H9 (cell line): ENCODE measurements around the gene UCP2. TPM values are rescaled to one million over a fixed set of nuclear protein-coding genes. Genes with fewer than 3 reads are reported as not detected.

Experiments
- DNase-seq: peaks from one replicate; pipeline ENCODE4 v3.0.0-alpha.2; 2017
- H2AFZ ChIP-seq: one replicate; pipeline ENCODE4 v1.6.1; 2013; ENCODE audit warnings: mild to moderate bottlenecking, low read length, control low read depth, moderate library complexity
- H2AK5ac ChIP-seq: 2 replicates; pipeline ENCODE4 v1.6.1; 2013; ENCODE audit warnings: low read length, control low read depth, mixed read lengths; ENCODE audit not compliant: insufficient read length
- H2BK120ac ChIP-seq: one replicate; pipeline ENCODE4 v1.6.1; 2013; ENCODE audit warnings: low read depth, mild to moderate bottlenecking, low read length, control low read depth, inconsistent platforms; ENCODE audit not compliant: poor library complexity, severe bottlenecking
- H2BK12ac ChIP-seq: 2 replicates; pipeline ENCODE4 v1.6.1; 2013; ENCODE audit warnings: low read length, control low read depth, mixed read lengths, low read depth; ENCODE audit not compliant: insufficient read length
- H2BK15ac ChIP-seq: 2 replicates; pipeline ENCODE4 v1.6.1; 2013; ENCODE audit warnings: low read depth, low read length, control low read depth
- H2BK20ac ChIP-seq: one replicate; pipeline ENCODE4 v1.6.1; 2013; ENCODE audit warnings: low read depth, mild to moderate bottlenecking, low read length, control low read depth, inconsistent platforms; ENCODE audit not compliant: poor library complexity, severe bottlenecking
- H2BK5ac ChIP-seq: 2 replicates; pipeline ENCODE4 v1.6.1; 2013; ENCODE audit warnings: low read length, control low read depth, mixed read lengths; ENCODE audit not compliant: insufficient read length
- H3K14ac ChIP-seq: 2 replicates; pipeline ENCODE4 v1.6.1; 2013; ENCODE audit warnings: low read length, control low read depth; ENCODE audit not compliant: insufficient read depth
- H3K18ac ChIP-seq: 2 replicates; pipeline ENCODE4 v1.6.1; 2013; ENCODE audit warnings: low read depth, mild to moderate bottlenecking, mixed read lengths, low read length, control low read depth; ENCODE audit not compliant: insufficient read length
- H3K23ac ChIP-seq: 2 replicates; pipeline ENCODE4 v1.6.1; 2013; ENCODE audit warnings: low read length, control low read depth, mixed read lengths, low read depth; ENCODE audit not compliant: insufficient read length
- H3K23me2 ChIP-seq: 2 replicates; pipeline ENCODE4 v1.6.1; 2013; ENCODE audit warnings: low read depth, mild to moderate bottlenecking, mixed read lengths, low read length, control low read depth; ENCODE audit not compliant: insufficient read length, poor library complexity, severe bottlenecking
- H3K27ac ChIP-seq: 2 replicates; pipeline ENCODE4 v1.5.1; 2013; ENCODE audit warnings: low read length, control low read depth, mixed read lengths, low read depth; ENCODE audit not compliant: insufficient read length
- H3K27me3 ChIP-seq: 2 replicates; pipeline ENCODE4 v1.6.1; 2013; ENCODE audit warnings: low read length, control low read depth, inconsistent platforms; ENCODE audit not compliant: insufficient read depth
- H3K4ac ChIP-seq: 2 replicates; pipeline ENCODE4 v1.6.1; 2013; ENCODE audit warnings: low read depth, mild to moderate bottlenecking, control low read depth, inconsistent platforms, low read length, moderate library complexity
- H3K4me1 ChIP-seq: 2 replicates; pipeline ENCODE4 v1.6.1; 2013; ENCODE audit warnings: low read length, control low read depth, inconsistent platforms; ENCODE audit not compliant: insufficient read depth
- H3K4me2 ChIP-seq: 2 replicates; pipeline ENCODE4 v1.6.1; 2013; ENCODE audit warnings: low read length, control low read depth, mixed read lengths; ENCODE audit not compliant: insufficient read length, insufficient read depth
- H3K56ac ChIP-seq: 2 replicates; pipeline ENCODE4 v1.6.1; 2013; ENCODE audit warnings: low read depth, mild to moderate bottlenecking, mixed read lengths, low read length, control low read depth; ENCODE audit not compliant: insufficient read length
- H3K79me1 ChIP-seq: 2 replicates; pipeline ENCODE4 v1.6.1; 2013; ENCODE audit warnings: low read depth, mild to moderate bottlenecking, moderate library complexity, low read length, control low read depth, inconsistent platforms; ENCODE audit not compliant: insufficient read depth, poor library complexity, severe bottlenecking
- H3K79me2 ChIP-seq: 2 replicates; pipeline ENCODE4 v1.6.1; 2013; ENCODE audit warnings: low read length, control low read depth, inconsistent platforms; ENCODE audit not compliant: insufficient read depth
- H3K9ac ChIP-seq: 2 replicates; pipeline ENCODE4 v1.6.1; 2013; ENCODE audit warnings: low read length, control low read depth, mixed read lengths; ENCODE audit not compliant: insufficient read length; ENCODE audit errors: extremely low read depth
- H3K9me3 ChIP-seq: one replicate; pipeline ENCODE4 v1.6.1; 2013; ENCODE audit warnings: low read depth, low read length, inconsistent platforms; ENCODE audit not compliant: control insufficient read depth
- H3T11ph ChIP-seq: one replicate; pipeline ENCODE4 v1.6.1; 2013; ENCODE audit warnings: mild to moderate bottlenecking, low read length, control low read depth, inconsistent platforms
- H4K20me1 ChIP-seq: one replicate; pipeline ENCODE4 v1.6.1; 2013; ENCODE audit not compliant: control insufficient read depth, insufficient read length, insufficient read depth
- H4K5ac ChIP-seq: 2 replicates; pipeline ENCODE4 v1.6.1; 2013; ENCODE audit warnings: low read depth, mild to moderate bottlenecking, mixed read lengths, low read length, control low read depth; ENCODE audit not compliant: insufficient read length
- H4K8ac ChIP-seq: replicated peaks from 2 replicates; pipeline ENCODE4 v1.6.1; 2013; ENCODE audit warnings: low read length, control low read depth, mixed read lengths, low read depth; ENCODE audit not compliant: insufficient read length
- H4K91ac ChIP-seq: 2 replicates; pipeline ENCODE4 v1.6.1; 2013; ENCODE audit warnings: low read depth, mild to moderate bottlenecking, moderate library complexity, mixed read lengths, low read length, control low read depth; ENCODE audit not compliant: insufficient read length
- H3K27ac Mint-ChIP-seq, 3 experiments: 2 replicates in 2 of 3; 3 replicates in 1 of 3; pipeline ENCODE4 v1.8.0; 2020 to 2021; ENCODE audit warnings: mixed read lengths in 3 of 3, mild to moderate bottlenecking in 1 of 3, moderate library complexity in 1 of 3
- H3K27me3 Mint-ChIP-seq: 2 replicates; pipeline ENCODE4 v1.8.0; 2021; ENCODE audit warnings: low read depth, mild to moderate bottlenecking, moderate library complexity, mixed read lengths
- H3K36me3 Mint-ChIP-seq, 3 experiments: 2 replicates in 2 of 3; 3 replicates in 1 of 3; pipeline ENCODE4 v1.8.0; 2020 to 2021; ENCODE audit warnings: low read depth in 3 of 3, mixed read lengths in 3 of 3; ENCODE audit not compliant: insufficient read depth in 1 of 3
- H3K4me1 Mint-ChIP-seq, 2 experiments: 2 replicates each; pipeline ENCODE4 v1.8.0; 2020; ENCODE audit warnings: mixed read lengths in 2 of 2
- H3K4me3 Mint-ChIP-seq, 2 experiments: 2 replicates in 1 of 2; 3 replicates in 1 of 2; pipeline ENCODE4 v1.8.0; 2020 to 2021; ENCODE audit warnings: mild to moderate bottlenecking in 2 of 2, mixed read lengths in 2 of 2, moderate library complexity in 1 of 2
- H3K9me3 Mint-ChIP-seq, 2 experiments: 2 replicates in 1 of 2; 3 replicates in 1 of 2; pipeline ENCODE4 v1.8.0; 2020; ENCODE audit warnings: mild to moderate bottlenecking in 2 of 2, mixed read lengths in 2 of 2, moderate library complexity in 1 of 2
- WGBS: extraction: QIAGEN DNeasy Blood & Tissue Kit; methylation state at CpG from one replicate; pipeline ENCODE4 v1.1.7; 2013; ENCODE audit warnings: missing lambda C conversion rate, low lambda C conversion rate, mixed read lengths; ENCODE audit not compliant: insufficient read length; ENCODE audit errors: extremely low coverage; 5-methylcytosine and 5-hydroxymethylcytosine counted together
- total RNA-seq: library from RNA; stranded (reverse); gene quantifications from 2 replicates; pipeline ENCODE4 v1.2.1, GENCODE V29; 2021
- TF ChIP-seq, protein P1 (sequence below): fragments of 200-600 bp; sonication (generic); conservative IDR thresholded peaks from 3 replicates; pipeline ENCODE4 v1.8.0; 2021; ENCODE audit warnings: antibody characterized with exemption, mild to moderate bottlenecking

Gene UCP2
- total RNA-seq, 1 experiment from 2014 or later, result 62.1 TPM

- Histone ChIP-seq H3K4ac (no peak overlapping the region), H3K4me2 (no peak overlapping the region), H2AK5ac (no peak overlapping the region), H2BK5ac (no peak overlapping the region), H2AFZ (no peak overlapping the region), H2BK20ac (no peak overlapping the region), H2BK12ac (no peak overlapping the region), H2BK15ac (no peak overlapping the region), H2BK120ac (no peak overlapping the region), H4K20me1 (no peaks in the 10 kb centered on the region), H3K23me2 (no peaks in the 10 kb centered on the region), H3K4me1 (no peaks in the 10 kb centered on the region), H3K27ac (no peak overlapping the region), H3T11ph (no peak overlapping the region), H4K5ac (no peak overlapping the region), H3K79me1 (no peaks in the 10 kb centered on the region), H3K27me3 (no peaks in the 10 kb centered on the region), H3K18ac (no peak overlapping the region), H4K91ac (no peak overlapping the region), H3K56ac (no peak overlapping the region), H3K9ac (no peak overlapping the region), H3K23ac (no peak overlapping the region), H4K8ac (no peak overlapping the region), H3K9me3 (peaks cover 7% of the 10 kb centered on the region), H3K79me2 (no peaks in the 10 kb centered on the region), H3K14ac (no peak overlapping the region)
- Mint-ChIP-seq H3K27me3 (peaks cover 3% of the 10 kb centered on the region; the same call in 1 of the 2 replicates), H3K4me1 (no peaks in the 10 kb centered on the region), H3K27ac (no peak overlapping the region), H3K36me3 (peaks cover 16 to 24% (median 19%) of the 10 kb centered on the region in 3 experiments), H3K4me3 (no peak overlapping the region), H3K9me3 (peaks cover 34 to 38% of the 10 kb centered on the region in 2 experiments)
- DNase-seq, result no peak
- no CpG with 5 or more reads among the region's 1 CpG for WGBS
- TF ChIP-seq, protein P1, sequence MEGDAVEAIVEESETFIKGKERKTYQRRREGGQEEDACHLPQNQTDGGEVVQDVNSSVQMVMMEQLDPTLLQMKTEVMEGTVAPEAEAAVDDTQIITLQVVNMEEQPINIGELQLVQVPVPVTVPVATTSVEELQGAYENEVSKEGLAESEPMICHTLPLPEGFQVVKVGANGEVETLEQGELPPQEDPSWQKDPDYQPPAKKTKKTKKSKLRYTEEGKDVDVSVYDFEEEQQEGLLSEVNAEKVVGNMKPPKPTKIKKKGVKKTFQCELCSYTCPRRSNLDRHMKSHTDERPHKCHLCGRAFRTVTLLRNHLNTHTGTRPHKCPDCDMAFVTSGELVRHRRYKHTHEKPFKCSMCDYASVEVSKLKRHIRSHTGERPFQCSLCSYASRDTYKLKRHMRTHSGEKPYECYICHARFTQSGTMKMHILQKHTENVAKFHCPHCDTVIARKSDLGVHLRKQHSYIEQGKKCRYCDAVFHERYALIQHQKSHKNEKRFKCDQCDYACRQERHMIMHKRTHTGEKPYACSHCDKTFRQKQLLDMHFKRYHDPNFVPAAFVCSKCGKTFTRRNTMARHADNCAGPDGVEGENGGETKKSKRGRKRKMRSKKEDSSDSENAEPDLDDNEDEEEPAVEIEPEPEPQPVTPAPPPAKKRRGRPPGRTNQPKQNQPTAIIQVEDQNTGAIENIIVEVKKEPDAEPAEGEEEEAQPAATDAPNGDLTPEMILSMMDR, result no peak
Measured at GRCh38 chr11:73942010-73942409, 40.6 kb downstream of the UCP2 start.
